Measurements from ENCODE around the gene SUGCT.
"Not testable (repeated sequence)": the region's sequence is repeated elsewhere in the genome, so short reads cannot be mapped to it uniquely, and the experiment has no call there.

The SUGCT gene

GRCh38 chr7:40147371-40148246, 12.8 kb downstream of the SUGCT start:
- no peak overlapping the region for H3K27ac ChIP-seq (replicated peaks)
- TF ChIP-seq POLR2AphosphoS5 (IDR thresholded peaks at IDR 0.05; ENCODE audit: low read depth) (no peak), SPI1 (IDR thresholded peaks at IDR 0.05; ENCODE audit: borderline replicate concordance, low read depth) (no peak), GABPA (IDR thresholded peaks at IDR 0.05; ENCODE audit: low read depth) (no peak)
- DNase-seq (ENCODE audit: low read depth in 1 of 2, low spot score in 1 of 2): no peak
- H3K4me3 ChIP-seq (replicated peaks; ENCODE audit: insufficient read depth, low read length): no peak overlapping the region
- no peaks in the 10 kb centered on the region for H3K27me3 ChIP-seq (ENCODE audit: insufficient read depth, poor library complexity, severe bottlenecking)

- H3K27me3 ChIP-seq (ENCODE audit: insufficient read depth, poor library complexity, severe bottlenecking); H3K27ac ChIP-seq (replicated peaks); DNase-seq (ENCODE audit: low read depth in 1 of 2, low spot score in 1 of 2); H3K4me3 ChIP-seq (replicated peaks; ENCODE audit: insufficient read depth, low read length): not testable (repeated sequence)
Observed at GRCh38 chr7:40148247-40148580, 13.4 kb downstream of the SUGCT start.

GRCh38 chr7:40148671-40149070, 13.9 kb downstream of the SUGCT start:
- Histone ChIP-seq H3K27me3 (ENCODE audit: insufficient read depth, poor library complexity, severe bottlenecking) (no peaks in the 10 kb centered on the region), H3K27ac (replicated peaks) (no peak overlapping the region), H3K4me3 (replicated peaks; ENCODE audit: insufficient read depth, low read length) (no peak overlapping the region)
- no peak for DNase-seq (ENCODE audit: low read depth in 1 of 2, low spot score in 1 of 2)
- TF ChIP-seq GABPA (IDR thresholded peaks at IDR 0.05; ENCODE audit: low read depth): no peak
- TF ChIP-seq CTCF (IDR thresholded peaks at IDR 0.05; ENCODE audit: insufficient read depth, low read length): no peak
- TF ChIP-seq REST (IDR thresholded peaks at IDR 0.05; ENCODE audit: insufficient replicate concordance, low read depth): no peak
- no peak for TF ChIP-seq SPI1 (IDR thresholded peaks at IDR 0.05; ENCODE audit: borderline replicate concordance, low read depth)
- TF ChIP-seq POLR2AphosphoS5 (IDR thresholded peaks at IDR 0.05; ENCODE audit: low read depth): no peak

- TF ChIP-seq POLR2AphosphoS5 (IDR thresholded peaks at IDR 0.05; ENCODE audit: low read depth): no peak
- no peak overlapping the region for H3K27ac ChIP-seq (replicated peaks)
- H3K27me3 ChIP-seq (ENCODE audit: insufficient read depth, poor library complexity, severe bottlenecking): no peaks in the 10 kb centered on the region
- no peak for DNase-seq (ENCODE audit: low read depth in 1 of 2, low spot score in 1 of 2)
- H3K4me3 ChIP-seq (replicated peaks; ENCODE audit: insufficient read depth, low read length): no peak overlapping the region
Observed at GRCh38 chr7:40151504-40151903, 16.7 kb downstream of the SUGCT start.

- Histone ChIP-seq H3K4me3 (replicated peaks; ENCODE audit: insufficient read depth, low read length) (no peak overlapping the region), H3K27ac (replicated peaks) (no peak overlapping the region), H3K27me3 (ENCODE audit: insufficient read depth, poor library complexity, severe bottlenecking) (no peaks in the 10 kb centered on the region)
- DNase-seq (ENCODE audit: low read depth in 1 of 2, low spot score in 1 of 2): no peak
- TF ChIP-seq GABPA (IDR thresholded peaks at IDR 0.05; ENCODE audit: low read depth) (no peak), REST (IDR thresholded peaks at IDR 0.05; ENCODE audit: insufficient replicate concordance, low read depth) (no peak), CTCF (IDR thresholded peaks at IDR 0.05; ENCODE audit: insufficient read depth, low read length) (no peak), POLR2AphosphoS5 (IDR thresholded peaks at IDR 0.05; ENCODE audit: low read depth) (no peak), SPI1 (IDR thresholded peaks at IDR 0.05; ENCODE audit: borderline replicate concordance, low read depth) (no peak)
Observed at GRCh38 chr7:40156988-40157387, 22.2 kb downstream of the SUGCT start.
